ENCODE results near the gene FGGY.

Gene FGGY

GRCh38 chr1:59698386-59698785 is 401.5 kb downstream of the FGGY start:
- TF ChIP-seq CTCF (IDR thresholded peaks at IDR 0.05; ENCODE audit: control extremely low read depth, extremely low read depth, low read depth, missing control alignments): no peak
- ChIA-PET POLR2A (no interaction called here), CTCF (interaction anchor here (0.7 to 4.0 kb wide), 54 partner anchors 8 to 1046 kb away, joined by 3 to 31 read pairs (median 5); partner anchors contain the start of gene JUN)

GRCh38 chr1:59699227-59699847 is 402.4 kb downstream of the FGGY start:
- POLR2A ChIA-PET: no interaction called here
- CTCF ChIA-PET: interaction anchor here (0.6 to 4.0 kb wide), 73 partner anchors 8 to 1047 kb away, joined by 3 to 31 read pairs (median 4); partner anchors contain the start of gene JUN
- peak; percentile 36 for DNase-seq (ENCODE audit: extremely low spot score)
- peak; percentile 81 for TF ChIP-seq CTCF (IDR thresholded peaks at IDR 0.05; ENCODE audit: control extremely low read depth, extremely low read depth, low read depth, missing control alignments)

More at GRCh38 chr1:59698386-59698785, 401.5 kb downstream of the FGGY start:
- no peak for DNase-seq (ENCODE audit: extremely low spot score)

- CTCF ChIA-PET: interaction anchor here (0.8 to 4.0 kb wide), 3 partner anchors 16 to 1185 kb away, joined by 3 to 27 read pairs (median 3); no protein-coding TSS in a partner anchor
- TF ChIP-seq CTCF (IDR thresholded peaks at IDR 0.05; ENCODE audit: control extremely low read depth, extremely low read depth, low read depth, missing control alignments): no peak
- no peak for DNase-seq (ENCODE audit: extremely low spot score)
- POLR2A ChIA-PET: no interaction called here
Observed at GRCh38 chr1:59701376-59701775, 404.5 kb downstream of the FGGY start.

- DNase-seq (ENCODE audit: extremely low spot score): no peak
- TF ChIP-seq CTCF (IDR thresholded peaks at IDR 0.05; ENCODE audit: control extremely low read depth, extremely low read depth, low read depth, missing control alignments): no peak
- ChIA-PET POLR2A (no interaction called here), CTCF (interaction anchor here (1.0 kb wide), 2 partner anchors 19 to 964 kb away, joined by 3 to 5 read pairs; no protein-coding TSS in a partner anchor)
Observed at GRCh38 chr1:59703226-59703917, 406.5 kb downstream of the FGGY start.

GRCh38 chr1:59703918-59704378 is 407.1 kb downstream of the FGGY start:
- no peak for TF ChIP-seq CTCF (IDR thresholded peaks at IDR 0.05; ENCODE audit: control extremely low read depth, extremely low read depth, low read depth, missing control alignments)
- POLR2A ChIA-PET: no interaction called here
- CTCF ChIA-PET: interaction anchor here (1.0 kb wide), 2 partner anchors 19 to 965 kb away, joined by 3 to 5 read pairs; no protein-coding TSS in a partner anchor
- no peak for DNase-seq (ENCODE audit: extremely low spot score)

GRCh38 chr1:59704716-59705115 is 407.8 kb downstream of the FGGY start:
- ChIA-PET POLR2A (no interaction called here), CTCF (interaction anchor here (0.9 to 2.6 kb wide), 2 partner anchors 54 to 1053 kb away, joined by 3 to 6 read pairs; no protein-coding TSS in a partner anchor)
- DNase-seq (ENCODE audit: extremely low spot score): no peak

More at GRCh38 chr1:59704716-59705115, 407.8 kb downstream of the FGGY start:
- TF ChIP-seq CTCF (IDR thresholded peaks at IDR 0.05; ENCODE audit: control extremely low read depth, extremely low read depth, low read depth, missing control alignments): no peak
